AG09309 (cell line): ENCODE measurements around the gene RCSD1.

Experiments
- DNase-seq: peaks from one replicate; pipeline ENCODE4 v3.0.0-alpha.2; 2010; ENCODE audit warnings: low read depth
- H3K4me3 ChIP-seq: 2 replicates; pipeline ENCODE4 v1.5.1; 2011; ENCODE audit warnings: mild to moderate bottlenecking, low read depth, low read length, moderate library complexity; ENCODE audit not compliant: control insufficient read depth
- TF ChIP-seq, protein P1 (sequence below): IDR thresholded peaks from 2 replicates; pipeline ENCODE4 v1.5.1; 2011; ENCODE audit warnings: mild to moderate bottlenecking, low read depth, low read length, inconsistent platforms; ENCODE audit not compliant: insufficient read depth, control insufficient read depth; ENCODE audit errors: missing control alignments

Gene RCSD1

DNA sequence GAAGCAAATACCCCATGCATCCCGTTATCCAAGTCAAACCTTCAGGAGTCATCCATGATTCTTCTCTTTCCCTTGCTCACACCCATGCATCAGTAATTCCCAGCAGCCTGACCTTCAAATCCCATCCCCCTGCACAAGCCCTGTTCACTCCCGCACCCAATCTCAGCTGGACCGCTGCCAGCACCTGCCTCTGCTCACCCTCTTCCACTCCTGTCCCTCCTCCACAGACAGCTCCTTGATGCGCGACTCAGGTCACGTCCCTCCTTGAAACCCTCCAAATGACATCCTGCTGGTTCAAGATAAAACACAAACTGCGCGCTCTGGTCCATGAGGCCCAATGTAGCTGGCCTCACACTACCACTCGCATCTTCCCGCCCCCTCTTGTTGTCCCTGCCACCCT lies 48.4 kb downstream of the RCSD1 start:
- no peak for DNase-seq
- TF ChIP-seq, protein P1, sequence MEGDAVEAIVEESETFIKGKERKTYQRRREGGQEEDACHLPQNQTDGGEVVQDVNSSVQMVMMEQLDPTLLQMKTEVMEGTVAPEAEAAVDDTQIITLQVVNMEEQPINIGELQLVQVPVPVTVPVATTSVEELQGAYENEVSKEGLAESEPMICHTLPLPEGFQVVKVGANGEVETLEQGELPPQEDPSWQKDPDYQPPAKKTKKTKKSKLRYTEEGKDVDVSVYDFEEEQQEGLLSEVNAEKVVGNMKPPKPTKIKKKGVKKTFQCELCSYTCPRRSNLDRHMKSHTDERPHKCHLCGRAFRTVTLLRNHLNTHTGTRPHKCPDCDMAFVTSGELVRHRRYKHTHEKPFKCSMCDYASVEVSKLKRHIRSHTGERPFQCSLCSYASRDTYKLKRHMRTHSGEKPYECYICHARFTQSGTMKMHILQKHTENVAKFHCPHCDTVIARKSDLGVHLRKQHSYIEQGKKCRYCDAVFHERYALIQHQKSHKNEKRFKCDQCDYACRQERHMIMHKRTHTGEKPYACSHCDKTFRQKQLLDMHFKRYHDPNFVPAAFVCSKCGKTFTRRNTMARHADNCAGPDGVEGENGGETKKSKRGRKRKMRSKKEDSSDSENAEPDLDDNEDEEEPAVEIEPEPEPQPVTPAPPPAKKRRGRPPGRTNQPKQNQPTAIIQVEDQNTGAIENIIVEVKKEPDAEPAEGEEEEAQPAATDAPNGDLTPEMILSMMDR: no peak
- no peak overlapping the region for H3K4me3 ChIP-seq

DNA sequence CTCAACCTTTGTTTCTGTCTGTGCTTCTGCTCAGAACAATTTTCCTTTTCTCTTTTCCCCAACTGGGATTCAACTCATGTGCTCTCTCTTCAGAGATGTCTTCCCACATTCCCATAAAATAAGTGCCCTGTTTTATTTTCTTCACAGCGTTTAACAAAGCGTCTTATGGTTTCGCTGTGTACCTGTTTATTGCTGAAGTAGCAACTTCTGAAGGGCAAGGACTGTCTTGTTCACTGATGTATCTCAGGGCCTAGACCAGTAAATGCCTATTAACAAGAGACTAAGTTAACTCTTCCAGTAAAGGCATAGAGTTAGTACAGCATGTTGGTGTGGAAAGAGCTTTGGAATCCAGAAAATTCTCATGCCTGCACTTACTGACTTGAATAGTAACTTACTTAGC lies 48.8 kb downstream of the RCSD1 start:
- TF ChIP-seq, protein P1: no peak
- H3K4me3 ChIP-seq: no peak overlapping the region
- DNase-seq: no peak

- TF ChIP-seq, protein P1: no peak
- no peak for DNase-seq
- H3K4me3 ChIP-seq: no peak overlapping the region
These were observed 49.7 kb downstream of the RCSD1 start for GRCh38 chr1:167679714-167680113.

DNA sequence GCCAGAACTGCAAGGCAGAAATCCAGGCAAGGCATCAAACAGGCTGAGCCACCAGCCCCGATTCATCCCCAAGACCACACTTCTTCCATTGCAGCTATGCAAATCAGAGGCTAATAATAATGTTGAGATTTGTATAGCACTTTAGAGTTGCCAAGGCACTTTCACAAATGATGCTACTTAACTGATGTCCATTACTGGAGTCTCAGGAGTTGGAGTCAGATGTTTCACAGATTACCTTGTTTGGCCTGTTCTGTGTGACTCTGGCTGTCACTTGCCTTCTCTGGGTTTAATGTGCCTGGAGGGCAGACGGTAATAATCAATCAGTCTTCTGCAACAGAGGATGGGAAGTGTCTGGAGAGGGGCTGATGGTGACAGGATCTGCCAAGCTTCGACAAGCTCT lies 51.0 kb downstream of the RCSD1 start:
- no peak for DNase-seq
- no peak overlapping the region for H3K4me3 ChIP-seq
- TF ChIP-seq, protein P1: no peak

DNA sequence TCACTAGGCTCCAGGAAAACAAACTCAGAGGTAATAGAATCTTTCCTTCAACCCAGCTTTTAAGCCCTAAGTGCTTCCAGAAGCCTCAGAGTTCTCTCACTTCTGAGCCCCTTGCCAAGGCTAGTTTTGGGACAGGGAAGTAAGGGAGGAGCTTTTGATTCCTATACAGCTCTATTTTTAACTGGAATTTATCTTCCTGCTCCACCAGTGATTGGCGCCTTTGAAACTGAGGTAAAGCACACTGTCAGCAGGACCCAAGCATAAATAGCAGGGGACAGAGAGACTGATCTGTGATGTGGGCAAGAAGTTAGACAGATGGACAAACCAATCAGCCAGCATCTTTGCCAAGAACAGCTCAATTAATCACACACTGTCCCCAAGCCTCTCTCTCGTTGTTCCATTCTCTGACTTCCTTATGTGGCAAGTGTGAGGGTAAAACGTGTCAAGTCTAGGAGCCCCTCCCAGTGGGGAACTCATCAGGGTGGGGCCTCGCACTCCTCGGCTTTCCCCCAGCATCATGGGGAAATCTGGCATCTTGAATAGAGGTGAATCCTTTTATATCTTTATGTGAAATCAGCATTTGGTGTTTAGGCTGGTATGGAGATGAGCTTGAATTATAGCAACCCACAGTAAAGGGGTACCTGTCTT lies 51.5 kb downstream of the RCSD1 start:
- H3K4me3 ChIP-seq: no peak overlapping the region
- TF ChIP-seq, protein P1: no peak
- DNase-seq: no peak

GRCh38 chr1:167683226-167683625 lies 53.2 kb downstream of the RCSD1 start:
- TF ChIP-seq, protein P1: no peak
- no peak for DNase-seq
- H3K4me3 ChIP-seq: no peak overlapping the region

DNA sequence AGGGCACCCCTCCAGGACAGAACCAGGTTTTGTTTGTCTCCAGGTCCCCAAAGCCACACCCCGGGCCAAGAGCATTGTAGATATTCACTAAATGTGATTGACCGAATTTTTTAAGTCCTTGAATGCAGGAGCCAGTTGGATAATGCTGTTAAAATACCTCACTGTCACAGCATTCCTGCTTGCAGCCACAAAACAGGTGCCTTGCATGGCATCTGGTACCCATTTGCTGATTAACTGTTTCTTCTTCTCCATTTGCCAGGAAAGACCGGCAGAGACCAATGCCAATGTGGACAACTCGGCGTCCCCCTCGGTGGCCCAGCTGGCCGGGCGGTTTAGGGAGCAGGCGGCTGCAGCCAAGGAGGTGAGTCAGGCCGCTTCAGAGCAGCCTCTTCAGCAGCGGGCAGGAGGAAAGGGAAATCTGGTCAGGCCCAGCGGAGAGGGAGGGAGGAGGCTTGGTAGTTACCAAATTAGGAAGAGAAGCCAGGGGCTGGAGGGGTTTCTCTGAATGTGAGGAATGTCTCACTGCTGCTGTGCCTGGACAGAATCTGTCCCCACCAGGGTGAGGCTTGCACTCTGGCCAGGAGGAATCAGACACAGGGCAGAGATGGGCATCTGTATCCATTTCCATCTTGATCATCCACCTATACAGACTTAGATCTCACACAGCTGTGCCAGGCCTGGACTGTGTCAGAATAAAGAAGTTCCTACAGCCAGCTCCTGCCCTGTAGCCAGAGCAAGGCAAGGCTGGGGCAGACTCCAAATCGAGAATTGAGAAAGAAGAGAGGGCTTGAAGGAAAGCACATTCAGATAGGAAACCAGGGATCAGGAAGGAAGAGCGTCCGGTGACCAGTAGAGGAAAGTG lies 53.8 kb downstream of the RCSD1 start:
- H3K4me3 ChIP-seq: no peak overlapping the region
- TF ChIP-seq, protein P1: no peak
- no peak for DNase-seq
